Measurements from ENCODE around the gene SMC4.

DNA sequence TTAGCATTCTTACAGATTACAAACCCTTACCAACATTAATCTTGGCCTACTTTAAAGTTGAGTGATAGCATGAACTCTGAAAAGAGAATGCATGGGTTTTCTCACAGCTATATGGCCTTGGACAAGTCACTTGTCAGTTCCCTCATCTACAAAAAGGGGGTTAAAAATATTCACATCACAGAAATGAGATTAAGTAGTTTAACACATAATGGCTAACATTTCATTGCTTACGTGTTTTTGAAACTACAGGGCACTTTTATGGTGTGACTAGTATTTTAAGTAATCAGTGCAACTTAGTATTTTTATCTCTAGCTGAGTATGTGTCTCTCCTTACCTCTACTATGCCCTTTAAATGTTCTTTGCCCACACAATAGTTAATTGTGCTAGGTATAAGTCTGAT is 36.3 kb downstream of the SMC4 start:
- TF ChIP-seq BHLHE40 (IDR thresholded peaks at IDR 0.05; ENCODE audit: borderline replicate concordance), result no peak
- TF ChIP-seq FOXM1 (IDR thresholded peaks at IDR 0.05; ENCODE audit: borderline replicate concordance), result no peak
- TF ChIP-seq SP1 (IDR thresholded peaks at IDR 0.05), result no peak
- no peak for TF ChIP-seq ELF4 (IDR thresholded peaks at IDR 0.05)
- no peak for TF ChIP-seq FOXK2 (IDR thresholded peaks at IDR 0.05)
- no peak for TF ChIP-seq TARDBP (IDR thresholded peaks at IDR 0.05)
- no peak for TF ChIP-seq ZNF384 (IDR thresholded peaks at IDR 0.05)
- TF ChIP-seq LEF1 (IDR thresholded peaks at IDR 0.05; ENCODE audit: borderline replicate concordance), result no peak
- TF ChIP-seq SUZ12 (IDR thresholded peaks at IDR 0.05), result no peak
- no peak for TF ChIP-seq L3MBTL2 (conservative IDR thresholded peaks at IDR 0.05)
- no peak for TF ChIP-seq FOXA1 (IDR thresholded peaks at IDR 0.05)
- TF ChIP-seq PKNOX1 (IDR thresholded peaks at IDR 0.05), result no peak
